ENCODE measurements around the gene SEC14L6.
A peak's percentile ranks its signal among the peaks of the same experiment; 100 is the strongest.
"Not testable (repeated sequence)": the region's sequence is repeated elsewhere in the genome, so short reads cannot be mapped to it uniquely, and the experiment has no call there.

SEC14L6 gene

DNA sequence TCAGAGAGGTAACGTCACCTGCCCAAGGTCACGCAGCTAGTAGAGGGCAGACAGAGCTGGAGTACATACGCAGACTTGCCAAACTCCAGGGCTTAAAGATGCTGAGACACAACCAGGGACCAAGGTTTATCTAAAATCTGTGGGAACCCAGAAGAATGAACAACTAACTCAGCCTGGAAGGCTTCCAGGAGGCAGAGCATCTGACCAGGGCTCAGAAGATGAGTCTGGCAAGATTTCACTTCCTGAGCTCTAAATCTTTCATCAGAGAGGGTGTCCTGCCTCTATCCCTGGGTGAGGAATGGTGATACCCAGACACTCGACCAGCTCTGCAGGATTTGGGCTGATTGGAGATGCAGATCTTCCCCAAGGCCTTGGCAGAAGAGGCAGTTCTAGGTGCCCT lies 18.8 kb upstream of the SEC14L6 start:
- no peak for DNase-seq

DNA sequence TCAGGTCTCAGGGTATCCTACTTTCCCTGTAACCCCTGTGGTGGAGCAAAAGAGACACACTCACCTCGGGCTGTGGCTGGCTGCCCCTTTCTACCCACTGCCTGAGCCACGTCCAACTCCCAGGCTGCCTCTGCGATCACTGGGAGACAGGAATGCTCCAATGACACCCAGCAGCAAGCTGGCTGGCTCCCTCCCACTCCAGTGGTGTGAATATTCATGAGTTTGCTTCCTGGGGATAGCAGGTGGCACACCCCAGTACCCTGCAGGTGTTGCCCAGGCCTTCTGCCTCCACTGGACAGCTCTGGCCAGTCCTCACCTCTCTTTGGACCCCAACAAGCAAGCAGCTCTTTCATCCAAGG lies 18.2 kb upstream of the SEC14L6 start:
- DNase-seq, result no peak

DNA sequence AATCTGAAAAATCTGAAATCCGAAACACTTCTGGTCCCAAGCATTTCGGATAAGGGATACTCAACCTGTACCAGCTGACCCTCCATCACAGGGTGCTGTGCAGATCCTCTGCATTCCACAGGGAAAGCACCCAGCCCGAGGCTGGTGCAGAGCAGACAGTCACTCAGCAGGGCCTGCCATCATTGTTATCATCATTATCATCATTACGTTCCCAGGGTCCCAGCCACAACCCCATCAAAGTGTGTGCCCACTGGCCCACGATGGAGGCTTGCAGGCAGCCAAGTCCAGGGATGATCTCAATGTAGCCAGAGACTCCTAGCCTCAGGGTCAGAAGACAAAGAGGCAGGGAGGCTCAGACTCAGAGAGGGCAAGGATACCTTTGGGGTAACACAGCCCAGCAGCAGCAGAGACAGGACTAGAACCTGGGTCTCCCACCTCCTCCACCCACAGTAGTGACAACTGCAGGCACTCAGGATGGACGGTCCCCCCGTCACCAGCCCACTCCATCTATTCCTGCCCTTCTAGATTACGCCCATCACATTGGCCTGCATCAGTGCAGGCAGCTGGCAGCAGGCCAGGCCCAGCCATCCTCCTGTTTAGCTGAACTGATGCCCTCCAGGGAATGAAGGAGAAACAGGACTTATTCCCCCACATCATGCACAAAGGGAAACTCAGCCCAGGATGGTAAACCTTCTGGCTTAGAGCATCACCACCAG lies 17.7 kb upstream of the SEC14L6 start:
- no peak for DNase-seq

DNA sequence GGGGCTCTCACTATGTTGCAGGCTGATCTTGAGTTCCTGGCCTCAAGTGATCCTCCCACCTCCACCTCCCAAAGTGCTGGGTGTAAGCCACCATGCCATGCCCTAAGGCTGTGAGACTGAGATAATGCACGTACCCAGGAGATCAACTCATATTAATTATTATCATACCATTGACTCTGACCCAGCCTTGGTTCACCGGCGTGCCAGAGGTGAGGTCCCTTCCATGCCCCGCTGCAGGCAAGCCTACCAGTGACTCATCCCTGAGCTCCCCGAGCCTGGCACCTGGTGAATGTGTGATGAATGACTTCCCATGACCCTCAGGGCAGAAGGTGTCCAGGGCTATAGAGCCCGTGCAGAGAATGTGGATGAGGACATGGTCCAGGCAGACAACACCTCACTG lies 15.8 kb upstream of the SEC14L6 start:
- DNase-seq, result no peak

DNA sequence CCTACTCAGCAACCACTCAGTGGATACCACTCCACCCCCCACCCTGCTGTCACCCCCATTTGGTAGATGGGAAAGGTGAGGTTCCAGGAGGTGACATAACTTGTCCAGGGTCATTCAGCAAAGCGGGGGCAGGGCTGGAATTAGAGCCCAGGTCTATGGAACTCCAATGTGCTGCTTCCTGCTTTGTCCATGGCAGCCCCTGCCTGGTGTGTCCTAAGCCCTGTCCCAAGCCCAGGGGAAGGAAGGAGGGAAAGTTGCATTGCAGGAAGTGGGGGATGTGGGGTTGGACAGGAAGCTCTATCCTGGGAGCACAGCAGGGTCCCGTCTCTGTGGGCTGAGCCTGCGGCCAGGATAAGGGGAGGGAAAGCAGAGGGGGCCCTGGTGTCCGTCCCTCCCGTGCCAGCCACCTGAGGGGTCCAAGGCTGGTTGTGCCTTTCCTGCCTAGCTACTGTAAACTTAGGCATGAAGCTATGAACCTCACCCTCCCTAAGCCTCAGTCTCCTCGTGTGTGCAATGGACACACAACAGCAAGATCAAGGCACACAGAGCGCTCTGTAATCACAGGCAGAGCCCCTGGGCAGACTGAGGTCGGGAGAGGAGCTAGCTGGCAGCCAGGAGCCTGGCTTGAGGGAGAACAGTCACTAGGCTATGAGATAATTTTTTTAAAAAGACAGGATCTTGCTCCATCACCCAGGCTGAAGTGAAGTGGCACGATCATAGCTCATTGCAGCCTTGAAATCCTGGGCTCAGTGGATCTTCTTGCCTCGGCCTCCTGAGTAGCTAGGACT lies 15.1 kb upstream of the SEC14L6 start:
- no peak for DNase-seq

DNA sequence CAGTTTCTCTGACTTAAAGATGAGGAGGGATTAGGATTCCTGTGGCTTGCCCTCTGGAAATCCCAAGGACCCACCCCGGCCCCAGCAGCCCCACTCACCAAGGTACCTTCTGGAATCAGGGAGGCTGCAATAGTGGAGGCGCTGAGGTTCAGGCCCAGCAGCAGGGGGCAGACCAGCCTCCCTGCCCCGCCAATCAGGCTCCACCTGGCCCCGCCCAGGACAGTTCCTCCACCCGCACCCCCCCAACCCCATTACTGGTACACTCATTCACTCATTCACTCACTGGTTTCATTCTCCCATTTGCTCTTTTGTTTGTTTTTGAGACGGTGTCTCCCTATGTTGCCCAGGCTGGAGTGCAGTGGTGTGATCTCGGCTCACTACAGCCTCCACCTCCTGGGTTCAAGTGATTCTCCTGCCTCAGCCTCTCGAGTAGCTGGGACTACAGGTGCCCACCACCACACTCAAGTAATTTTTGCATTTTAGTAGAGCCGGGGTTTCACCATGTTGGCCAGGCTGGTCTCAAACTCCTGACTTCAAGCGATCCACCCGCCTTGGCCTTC lies 14.2 kb upstream of the SEC14L6 start:
- not testable (repeated sequence) for DNase-seq

DNA sequence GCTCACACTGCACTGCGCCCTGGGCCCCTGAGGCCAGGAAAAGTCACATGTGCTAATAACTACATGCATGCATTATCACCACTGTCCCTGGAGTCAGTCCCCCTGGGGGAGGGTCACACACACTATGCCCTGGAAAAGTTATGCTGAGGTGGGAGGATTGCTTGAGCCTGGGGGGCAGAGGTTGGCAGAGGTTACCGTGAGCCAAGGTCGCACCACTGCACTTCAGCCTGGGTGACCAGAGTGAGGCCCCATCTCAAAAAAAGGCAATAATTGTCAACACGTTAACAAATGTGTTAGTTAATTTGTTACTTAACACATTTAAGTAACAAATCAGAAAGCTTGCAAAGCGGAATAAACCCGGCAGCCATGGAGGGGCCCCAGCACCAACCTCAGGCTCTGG lies 13.3 kb upstream of the SEC14L6 start:
- DNase-seq, result no peak

DNA sequence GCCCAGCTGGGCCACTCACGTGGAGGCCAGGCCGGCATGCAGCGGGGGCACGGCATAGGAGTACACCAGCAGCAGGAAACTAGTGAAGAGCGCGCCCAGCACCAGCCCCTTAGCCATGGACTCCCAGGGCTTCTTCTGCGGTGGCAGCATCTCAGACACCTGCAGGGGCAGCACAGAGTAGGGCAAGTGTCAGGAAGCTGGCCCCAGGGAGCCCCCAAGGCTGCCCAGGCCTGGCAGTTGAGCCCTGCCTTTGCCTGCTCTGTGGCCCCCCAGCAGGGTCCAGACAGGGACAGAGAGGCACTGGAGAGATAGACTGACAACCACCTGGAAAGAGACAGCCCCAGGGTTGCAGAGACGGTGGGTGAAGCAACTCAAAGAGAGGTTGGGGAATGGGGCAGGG lies 10.7 kb upstream of the SEC14L6 start:
- no peak for DNase-seq

DNA sequence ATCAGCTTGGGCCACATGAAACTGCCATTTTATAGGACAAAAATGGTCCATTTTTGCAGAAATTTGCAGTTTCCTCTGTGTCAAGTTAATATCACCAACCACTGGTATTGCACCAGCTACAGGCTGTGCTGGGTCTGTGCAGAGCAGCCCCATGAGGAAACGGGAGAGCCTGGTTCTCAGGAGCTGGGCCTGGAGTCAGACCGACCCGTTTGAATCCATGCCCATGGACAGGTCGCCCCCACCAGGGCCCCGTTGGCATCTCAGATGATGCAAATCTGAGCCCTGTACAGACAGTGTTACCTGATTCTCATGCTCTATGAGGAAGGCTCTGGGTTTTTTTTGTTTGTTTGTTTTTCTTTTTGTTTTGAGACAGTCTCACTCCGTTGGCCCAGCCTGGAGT lies 9.8 kb upstream of the SEC14L6 start:
- DNase-seq, result no peak

DNA sequence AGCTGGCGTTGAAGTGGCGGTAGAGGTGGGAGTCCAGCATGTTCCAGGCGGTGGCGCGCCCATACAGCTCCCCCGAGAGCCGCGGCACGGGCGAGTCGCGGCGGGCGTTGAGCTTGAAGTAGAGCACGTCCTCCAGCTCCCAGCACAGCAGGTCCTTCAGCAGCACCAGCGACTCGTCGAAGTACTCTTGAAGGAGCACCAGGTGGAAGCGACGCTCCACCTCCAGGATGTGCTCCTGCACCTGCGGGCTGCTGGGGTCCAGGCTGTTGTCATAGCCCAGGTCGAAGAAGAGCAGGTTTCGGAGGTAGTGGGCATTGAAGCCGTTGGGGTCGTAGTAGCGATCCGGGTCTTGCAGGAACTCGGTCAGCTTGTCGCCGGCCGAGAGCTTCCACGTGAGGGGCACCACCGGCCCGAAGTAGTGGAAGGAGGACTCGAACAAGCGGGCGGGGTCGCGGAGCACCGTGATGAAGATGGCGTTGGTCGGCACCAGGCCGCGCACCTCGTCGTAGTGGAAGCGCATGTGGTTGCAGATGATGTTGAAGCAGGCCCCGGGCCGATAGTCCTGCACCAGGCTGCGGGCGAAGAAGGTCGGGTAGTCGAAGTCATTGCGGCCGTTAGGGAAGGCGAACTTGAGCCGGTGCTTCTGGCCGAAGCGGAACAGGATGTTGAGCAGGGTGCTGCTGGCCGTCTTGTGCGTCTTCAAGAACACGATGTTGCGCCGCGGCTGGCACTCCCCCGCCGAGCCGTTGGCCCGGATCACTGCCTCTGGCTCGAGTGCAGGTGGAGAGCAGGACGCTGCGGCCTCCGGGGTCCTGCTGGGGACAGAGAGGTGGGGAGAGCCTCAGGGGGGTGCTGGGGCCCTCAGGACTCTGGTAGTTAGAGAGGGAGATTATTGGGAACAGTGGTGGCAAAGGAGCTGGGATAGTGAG lies 9.0 kb upstream of the SEC14L6 start:
- no peak for DNase-seq

DNA sequence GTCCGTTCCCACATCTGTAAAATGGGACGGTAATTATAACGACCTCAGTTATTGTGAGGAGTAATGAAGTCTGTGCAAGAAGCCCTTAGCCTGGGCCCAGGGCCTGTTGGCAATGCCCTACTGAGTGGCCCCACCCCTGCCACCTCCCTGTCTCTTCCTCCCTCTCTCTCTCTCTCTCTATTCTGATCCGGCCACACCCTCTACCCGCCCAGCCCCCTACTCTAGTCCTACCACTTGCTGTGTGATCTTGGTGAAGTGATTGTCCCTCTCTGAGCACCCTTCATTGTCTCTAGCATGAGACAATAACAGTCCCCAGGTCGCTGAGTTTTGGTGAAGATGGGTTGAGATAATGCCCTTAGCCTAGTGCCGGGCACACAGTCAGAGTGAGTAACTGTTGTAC lies 7.4 kb upstream of the SEC14L6 start:
- DNase-seq, result no peak

DNA sequence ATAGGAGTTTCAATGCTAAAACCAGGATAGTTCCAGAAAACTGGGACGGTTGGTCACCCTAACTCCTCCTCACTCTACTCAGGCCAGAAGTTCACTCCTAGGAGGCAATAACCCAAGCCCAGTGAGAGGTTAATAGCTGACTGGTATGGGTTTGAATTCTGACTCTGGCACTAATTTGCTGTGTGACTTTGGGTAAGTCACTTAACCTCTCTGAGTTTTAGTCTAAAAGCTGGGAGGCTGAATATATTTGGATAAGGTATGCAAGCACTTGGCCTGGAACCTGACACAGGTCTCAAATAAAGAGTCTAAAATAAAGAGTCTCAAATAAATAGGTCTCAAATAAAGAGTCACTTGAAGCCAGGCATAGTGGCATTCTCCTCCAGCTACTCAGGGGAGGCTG lies 6.2 kb upstream of the SEC14L6 start:
- no peak for DNase-seq

DNA sequence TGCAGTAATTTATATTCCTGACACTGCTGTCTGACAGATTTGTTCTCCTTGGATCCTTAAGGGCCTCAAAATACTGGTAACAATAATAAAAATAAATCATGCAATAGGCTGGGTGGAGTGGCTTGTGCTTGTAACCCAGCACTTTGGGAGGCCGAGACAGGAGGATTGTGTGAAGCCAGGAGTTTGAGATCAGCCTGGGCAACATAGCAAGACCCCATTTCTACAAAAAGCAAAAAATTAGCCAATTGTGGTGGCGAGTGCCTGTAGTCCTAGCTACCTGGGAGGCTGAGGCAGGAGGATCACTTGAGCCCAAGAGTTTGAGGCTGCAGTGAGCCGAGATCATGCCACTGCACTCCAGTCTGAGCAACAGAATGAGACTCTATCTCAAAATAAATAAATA lies 5.3 kb upstream of the SEC14L6 start:
- not testable (repeated sequence) for DNase-seq

DNA sequence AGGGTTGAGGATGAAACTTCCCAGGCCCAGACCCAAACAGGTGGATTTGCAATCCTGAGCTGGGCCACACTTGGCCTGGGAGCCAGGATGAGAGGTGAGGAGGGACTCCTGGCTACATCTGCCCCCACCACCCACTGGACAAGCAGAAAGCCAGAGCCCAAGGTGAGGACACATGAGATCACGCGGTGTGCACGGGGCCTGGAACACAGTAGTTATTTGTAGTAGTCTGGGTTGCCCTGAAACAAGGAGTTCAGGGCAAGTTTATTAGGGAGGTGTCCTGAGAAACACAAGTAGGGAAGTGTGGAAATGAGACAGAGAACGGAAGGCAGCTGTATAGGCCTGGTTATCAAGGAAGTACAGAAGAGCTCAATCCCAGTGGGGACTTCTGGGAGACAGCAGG lies 647 bp upstream of the SEC14L6 start:
- no peak for DNase-seq

DNA sequence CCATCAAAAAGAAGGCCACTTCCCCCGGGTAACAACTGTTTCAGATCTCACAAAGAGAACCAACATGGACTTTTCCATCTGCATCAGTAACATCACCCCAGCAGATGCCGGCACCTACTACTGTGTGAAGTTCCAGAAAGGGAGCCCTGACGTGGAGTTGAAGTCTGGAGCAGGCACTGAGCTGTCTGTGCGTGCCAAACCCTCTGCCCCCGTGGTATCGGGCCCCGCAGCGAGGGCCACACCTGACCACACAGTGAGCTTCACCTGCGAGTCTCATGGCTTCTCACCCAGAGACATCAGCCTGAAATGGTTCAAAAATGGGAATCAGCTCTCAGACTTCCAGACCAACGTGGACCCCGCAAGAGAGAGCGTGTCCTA lies 3.7 kb downstream of the SEC14L6 start:
- DNase-seq, result no peak

DNA sequence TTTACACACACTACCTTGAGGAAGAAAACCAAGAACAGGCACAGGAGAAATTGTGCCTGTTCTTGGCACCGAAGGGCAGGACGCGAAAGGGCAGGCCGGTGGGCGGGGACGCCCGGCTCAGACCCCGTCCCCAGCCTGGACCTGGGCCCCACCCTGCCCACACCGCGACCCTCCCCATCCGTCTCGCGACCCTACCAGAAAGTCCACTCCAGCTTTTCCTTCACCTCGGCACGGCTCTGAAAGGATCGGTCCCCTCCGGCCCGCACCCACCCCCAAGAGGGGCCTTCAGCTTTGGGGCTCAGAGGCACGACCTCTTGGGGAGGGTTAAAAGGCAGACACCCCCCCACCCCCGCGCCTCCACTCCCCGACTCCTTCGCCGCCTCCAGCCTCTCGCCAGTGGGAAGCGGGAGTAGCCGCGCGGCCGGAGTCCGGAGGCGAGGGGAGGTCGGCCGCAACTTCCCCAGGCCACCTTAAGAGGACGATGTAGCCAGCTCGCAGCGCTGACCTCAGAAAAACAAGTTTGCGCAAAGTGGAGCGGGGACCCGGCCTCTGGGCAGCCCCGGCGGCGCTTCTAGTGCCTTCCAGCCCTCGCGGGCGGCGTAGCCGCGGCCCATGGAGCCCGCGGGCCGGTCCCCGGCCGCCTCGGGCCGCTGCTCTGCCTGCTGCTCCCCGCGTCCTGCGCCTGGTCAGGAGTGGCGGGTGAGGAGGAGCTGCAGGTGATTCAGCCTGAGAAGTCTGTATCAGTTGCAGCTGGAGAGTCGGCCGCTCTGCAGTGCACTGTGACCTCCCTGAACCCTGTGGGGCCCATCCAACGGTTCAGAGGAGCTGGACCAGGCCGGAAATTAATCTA lies 4.4 kb downstream of the SEC14L6 start:
- DNase-seq, result no peak

DNA sequence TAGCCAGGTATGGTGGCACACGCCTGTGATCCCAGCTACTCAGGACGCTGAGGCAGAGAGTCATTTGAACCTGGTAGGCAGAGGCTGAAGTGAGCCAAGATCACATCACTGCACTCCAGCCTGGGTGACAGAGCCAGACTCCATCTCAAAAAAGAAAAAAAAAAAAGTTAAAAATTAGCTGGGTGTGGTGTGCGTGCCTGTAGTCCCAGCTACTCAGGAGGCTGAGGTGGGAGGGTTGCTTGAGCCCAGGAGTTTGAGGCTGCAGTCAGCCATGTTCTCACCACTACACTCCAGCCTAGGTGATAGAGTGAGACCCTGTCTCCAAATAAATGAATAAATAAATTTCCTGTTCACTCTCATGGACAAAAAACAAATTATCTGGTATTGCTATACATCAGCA lies 5.0 kb downstream of the SEC14L6 start:
- DNase-seq, result not testable (repeated sequence)

DNA sequence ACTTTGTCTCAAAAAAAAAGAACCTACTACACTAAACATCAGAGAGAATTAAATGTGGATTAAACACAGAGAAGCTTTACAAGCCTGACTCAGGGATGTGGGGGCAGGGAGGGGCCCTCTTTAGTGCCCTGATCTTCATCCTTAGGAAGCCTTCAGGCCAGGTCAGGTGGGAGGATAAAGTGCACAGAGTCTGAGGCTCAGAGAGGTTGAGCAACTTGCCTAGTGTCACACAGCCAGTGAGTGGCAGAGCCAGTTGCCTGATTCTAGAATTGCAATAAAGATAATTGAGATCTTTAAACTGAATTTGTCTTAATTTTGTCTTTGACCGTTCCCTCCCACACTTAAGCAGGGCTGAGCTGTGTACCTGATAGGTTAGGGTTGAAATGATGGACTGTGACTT lies 7.2 kb downstream of the SEC14L6 start:
- DNase-seq, result no peak

DNA sequence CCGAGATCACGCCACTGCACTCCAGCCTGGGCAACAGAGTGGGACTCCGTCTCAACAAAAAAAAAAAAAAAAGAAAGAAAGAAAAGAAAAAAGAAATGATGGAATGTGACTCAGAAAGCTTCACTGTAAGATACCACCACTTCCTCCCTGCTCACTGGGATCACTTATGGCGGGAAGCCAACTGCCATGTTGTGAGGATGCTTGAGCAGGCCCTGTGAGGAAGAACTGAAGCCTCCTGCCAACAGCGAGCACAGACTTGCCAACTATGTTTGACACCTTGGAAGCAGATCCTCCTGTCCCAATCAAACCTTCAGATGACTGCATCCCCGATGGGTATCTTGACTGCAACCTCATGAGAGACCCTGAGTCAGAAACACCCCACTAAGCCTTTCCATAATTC lies 8.3 kb downstream of the SEC14L6 start:
- DNase-seq, result peak in 1 of 2 experiments; percentile 35

DNA sequence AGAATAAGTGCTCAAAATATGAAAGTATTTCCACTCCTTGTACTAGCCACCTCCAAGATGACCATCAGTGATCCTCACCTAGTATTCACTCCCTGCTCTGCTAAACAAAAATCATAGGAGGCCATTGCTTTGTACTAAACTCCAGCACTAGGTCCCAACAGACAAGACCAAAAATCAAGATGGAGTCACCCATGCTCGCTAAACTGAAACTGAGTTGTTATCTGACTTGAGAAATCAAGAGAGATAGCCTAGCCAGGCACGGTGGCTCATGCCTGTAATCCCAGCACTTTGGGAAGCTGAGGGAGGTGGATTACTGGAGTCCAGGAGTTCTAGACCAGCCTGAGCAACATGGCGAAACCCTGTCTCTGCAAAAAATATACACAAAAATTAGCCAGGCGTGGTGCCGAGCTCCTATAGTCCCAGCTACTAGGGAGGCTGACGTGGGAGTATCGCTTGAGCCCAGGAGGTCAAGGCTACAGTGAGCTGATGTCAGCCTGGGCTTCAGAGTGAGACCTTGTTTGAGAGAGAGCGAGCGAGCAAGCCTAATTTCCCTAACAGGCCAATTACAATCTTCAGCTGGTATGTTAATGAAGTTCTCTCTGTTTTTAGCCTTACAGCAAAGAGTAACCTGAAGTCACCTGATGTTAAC lies 9.3 kb downstream of the SEC14L6 start:
- DNase-seq, result no peak

DNA sequence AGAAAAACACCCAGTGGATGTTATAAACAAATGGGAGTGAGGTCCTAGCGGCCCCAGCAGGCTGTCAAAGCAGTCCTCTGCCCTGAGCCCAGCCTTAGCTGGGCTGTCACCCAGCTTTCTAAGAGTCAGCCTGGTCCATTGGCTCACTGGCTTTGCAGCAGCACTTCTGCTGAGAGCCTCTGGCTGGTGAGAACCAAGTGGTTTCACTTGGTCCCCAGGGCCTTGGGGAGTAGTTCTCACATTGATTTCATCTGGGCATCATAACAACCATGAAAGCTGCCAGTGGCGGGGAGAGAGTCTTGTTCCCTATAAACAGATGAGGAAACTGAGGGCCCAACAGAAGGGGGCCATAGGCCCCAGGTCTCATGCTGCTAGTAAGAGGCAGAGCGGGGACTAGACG lies 11.4 kb downstream of the SEC14L6 start:
- DNase-seq, result no peak

All from NCI-H446 (cell line).